Adrenal gland (tissue), 5 donors: Measurements from ENCODE around the gene AMOTL2.

Experiments used
- POLR2A ChIP-seq, 2 donors: fragments of 450-650 bp; IDR thresholded peaks; one replicate each; pipeline ENCODE4 v1.6.1; 2017; ENCODE audit warnings: antibody characterized with exemption in 2 of 2, mild to moderate bottlenecking in 2 of 2, moderate library complexity in 1 of 2
- TF ChIP-seq, protein P1 (sequence below), 6 experiments: fragments of 450-650 bp in 4 of 6; fragments of 200-600 bp in 2 of 6; sonication (generic) in 1 of 6; IDR thresholded peaks; 1 replicate in 5 of 6; 2 replicates in 1 of 6; pipeline versions ENCODE4 v1.5.1 to v1.8.0; 2016 to 2021; ENCODE audit warnings: antibody characterized with exemption in 6 of 6, mild to moderate bottlenecking in 2 of 6, moderate library complexity in 1 of 6
- donor health status: DM: no; HTN: no; CAD: no.

- TF ChIP-seq, protein P1, sequence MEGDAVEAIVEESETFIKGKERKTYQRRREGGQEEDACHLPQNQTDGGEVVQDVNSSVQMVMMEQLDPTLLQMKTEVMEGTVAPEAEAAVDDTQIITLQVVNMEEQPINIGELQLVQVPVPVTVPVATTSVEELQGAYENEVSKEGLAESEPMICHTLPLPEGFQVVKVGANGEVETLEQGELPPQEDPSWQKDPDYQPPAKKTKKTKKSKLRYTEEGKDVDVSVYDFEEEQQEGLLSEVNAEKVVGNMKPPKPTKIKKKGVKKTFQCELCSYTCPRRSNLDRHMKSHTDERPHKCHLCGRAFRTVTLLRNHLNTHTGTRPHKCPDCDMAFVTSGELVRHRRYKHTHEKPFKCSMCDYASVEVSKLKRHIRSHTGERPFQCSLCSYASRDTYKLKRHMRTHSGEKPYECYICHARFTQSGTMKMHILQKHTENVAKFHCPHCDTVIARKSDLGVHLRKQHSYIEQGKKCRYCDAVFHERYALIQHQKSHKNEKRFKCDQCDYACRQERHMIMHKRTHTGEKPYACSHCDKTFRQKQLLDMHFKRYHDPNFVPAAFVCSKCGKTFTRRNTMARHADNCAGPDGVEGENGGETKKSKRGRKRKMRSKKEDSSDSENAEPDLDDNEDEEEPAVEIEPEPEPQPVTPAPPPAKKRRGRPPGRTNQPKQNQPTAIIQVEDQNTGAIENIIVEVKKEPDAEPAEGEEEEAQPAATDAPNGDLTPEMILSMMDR (IDR thresholded peaks at IDR 0.05): no peak
- no peak for TF ChIP-seq POLR2A (IDR thresholded peaks at IDR 0.05)
Measured at GRCh38 chr3:134362670-134363380, 11.4 kb downstream of the AMOTL2 start.
